HL-60 (cell line): Measurements from ENCODE around the gene NR5A2.

Experiments used
- GABPA ChIP-seq: IDR thresholded peaks from 2 replicates; pipeline ENCODE4 v1.6.1; 2012; ENCODE audit warnings: low read depth
- POLR2AphosphoS5 ChIP-seq: IDR thresholded peaks from 2 replicates; pipeline ENCODE4 v1.6.1; 2012; ENCODE audit warnings: low read depth
- SPI1 ChIP-seq: IDR thresholded peaks from 2 replicates; pipeline ENCODE4 v1.6.1; 2012; ENCODE audit warnings: low read depth, mild to moderate bottlenecking, borderline replicate concordance
- TF ChIP-seq, protein P1 (sequence below): IDR thresholded peaks from one replicate; pipeline ENCODE4 v1.5.1; 2011; ENCODE audit warnings: low read length, control low read depth, inconsistent platforms; ENCODE audit not compliant: insufficient read depth
- TF ChIP-seq, protein P2 (sequence below): IDR thresholded peaks from 2 replicates; pipeline ENCODE4 v1.6.1; 2012; ENCODE audit warnings: low read depth; ENCODE audit not compliant: insufficient replicate concordance

DNA sequence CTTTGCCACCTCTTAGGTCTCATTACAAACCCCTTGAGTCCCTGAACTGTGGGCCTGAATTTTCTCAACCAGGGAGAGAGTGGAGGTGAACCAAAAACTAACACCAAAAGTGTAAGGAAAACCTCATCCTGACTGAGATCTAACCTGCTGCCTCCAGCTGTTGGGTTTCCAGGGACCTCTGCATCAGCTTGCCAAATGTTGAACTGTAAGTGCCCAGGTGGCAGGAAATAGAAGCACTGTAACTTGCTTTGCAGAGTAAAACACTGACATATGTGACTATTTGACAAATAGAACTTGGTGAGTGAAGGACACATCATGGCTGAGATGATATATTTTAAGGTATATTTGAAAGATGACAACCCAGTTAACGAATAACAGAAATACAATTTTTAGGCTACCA lies 48.4 kb upstream of the NR5A2 start:
- TF ChIP-seq, protein P1, sequence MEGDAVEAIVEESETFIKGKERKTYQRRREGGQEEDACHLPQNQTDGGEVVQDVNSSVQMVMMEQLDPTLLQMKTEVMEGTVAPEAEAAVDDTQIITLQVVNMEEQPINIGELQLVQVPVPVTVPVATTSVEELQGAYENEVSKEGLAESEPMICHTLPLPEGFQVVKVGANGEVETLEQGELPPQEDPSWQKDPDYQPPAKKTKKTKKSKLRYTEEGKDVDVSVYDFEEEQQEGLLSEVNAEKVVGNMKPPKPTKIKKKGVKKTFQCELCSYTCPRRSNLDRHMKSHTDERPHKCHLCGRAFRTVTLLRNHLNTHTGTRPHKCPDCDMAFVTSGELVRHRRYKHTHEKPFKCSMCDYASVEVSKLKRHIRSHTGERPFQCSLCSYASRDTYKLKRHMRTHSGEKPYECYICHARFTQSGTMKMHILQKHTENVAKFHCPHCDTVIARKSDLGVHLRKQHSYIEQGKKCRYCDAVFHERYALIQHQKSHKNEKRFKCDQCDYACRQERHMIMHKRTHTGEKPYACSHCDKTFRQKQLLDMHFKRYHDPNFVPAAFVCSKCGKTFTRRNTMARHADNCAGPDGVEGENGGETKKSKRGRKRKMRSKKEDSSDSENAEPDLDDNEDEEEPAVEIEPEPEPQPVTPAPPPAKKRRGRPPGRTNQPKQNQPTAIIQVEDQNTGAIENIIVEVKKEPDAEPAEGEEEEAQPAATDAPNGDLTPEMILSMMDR = no peak
- no peak for TF ChIP-seq SPI1
- no peak for TF ChIP-seq POLR2AphosphoS5
- TF ChIP-seq, protein P2, sequence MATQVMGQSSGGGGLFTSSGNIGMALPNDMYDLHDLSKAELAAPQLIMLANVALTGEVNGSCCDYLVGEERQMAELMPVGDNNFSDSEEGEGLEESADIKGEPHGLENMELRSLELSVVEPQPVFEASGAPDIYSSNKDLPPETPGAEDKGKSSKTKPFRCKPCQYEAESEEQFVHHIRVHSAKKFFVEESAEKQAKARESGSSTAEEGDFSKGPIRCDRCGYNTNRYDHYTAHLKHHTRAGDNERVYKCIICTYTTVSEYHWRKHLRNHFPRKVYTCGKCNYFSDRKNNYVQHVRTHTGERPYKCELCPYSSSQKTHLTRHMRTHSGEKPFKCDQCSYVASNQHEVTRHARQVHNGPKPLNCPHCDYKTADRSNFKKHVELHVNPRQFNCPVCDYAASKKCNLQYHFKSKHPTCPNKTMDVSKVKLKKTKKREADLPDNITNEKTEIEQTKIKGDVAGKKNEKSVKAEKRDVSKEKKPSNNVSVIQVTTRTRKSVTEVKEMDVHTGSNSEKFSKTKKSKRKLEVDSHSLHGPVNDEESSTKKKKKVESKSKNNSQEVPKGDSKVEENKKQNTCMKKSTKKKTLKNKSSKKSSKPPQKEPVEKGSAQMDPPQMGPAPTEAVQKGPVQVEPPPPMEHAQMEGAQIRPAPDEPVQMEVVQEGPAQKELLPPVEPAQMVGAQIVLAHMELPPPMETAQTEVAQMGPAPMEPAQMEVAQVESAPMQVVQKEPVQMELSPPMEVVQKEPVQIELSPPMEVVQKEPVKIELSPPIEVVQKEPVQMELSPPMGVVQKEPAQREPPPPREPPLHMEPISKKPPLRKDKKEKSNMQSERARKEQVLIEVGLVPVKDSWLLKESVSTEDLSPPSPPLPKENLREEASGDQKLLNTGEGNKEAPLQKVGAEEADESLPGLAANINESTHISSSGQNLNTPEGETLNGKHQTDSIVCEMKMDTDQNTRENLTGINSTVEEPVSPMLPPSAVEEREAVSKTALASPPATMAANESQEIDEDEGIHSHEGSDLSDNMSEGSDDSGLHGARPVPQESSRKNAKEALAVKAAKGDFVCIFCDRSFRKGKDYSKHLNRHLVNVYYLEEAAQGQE = no peak
- no peak for TF ChIP-seq GABPA
